ENCODE measurements around the gene CCDC12.

DNA sequence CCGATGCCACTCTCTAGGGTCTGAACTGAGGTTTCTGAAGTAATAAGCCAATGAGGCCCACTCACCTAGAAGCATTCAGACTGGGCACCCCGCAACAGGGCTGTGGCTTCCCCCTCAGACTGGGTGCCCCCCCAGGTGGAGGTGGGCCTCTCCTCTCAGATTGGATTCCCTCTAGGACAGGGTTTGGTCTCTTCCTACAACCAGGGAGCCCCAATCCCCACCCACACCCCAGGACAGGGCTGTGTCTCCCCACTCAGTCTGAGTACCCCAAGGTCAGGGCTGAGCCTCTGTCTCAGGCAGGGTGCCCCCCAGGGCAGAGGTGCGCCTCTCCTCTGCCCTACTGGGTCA lies 71.4 kb downstream of the CCDC12 start:
- TF ChIP-seq SP1 (IDR thresholded peaks at IDR 0.05) (no peak), BHLHE40 (IDR thresholded peaks at IDR 0.05; ENCODE audit: borderline replicate concordance) (no peak), FOXA1 (IDR thresholded peaks at IDR 0.05) (no peak), FOXM1 (IDR thresholded peaks at IDR 0.05; ENCODE audit: borderline replicate concordance) (no peak), FOXK2 (IDR thresholded peaks at IDR 0.05) (no peak), NFRKB (IDR thresholded peaks at IDR 0.05) (no peak), ELF4 (IDR thresholded peaks at IDR 0.05) (no peak), ZNF384 (IDR thresholded peaks at IDR 0.05) (no peak)
- TF ChIP-seq, protein P1, sequence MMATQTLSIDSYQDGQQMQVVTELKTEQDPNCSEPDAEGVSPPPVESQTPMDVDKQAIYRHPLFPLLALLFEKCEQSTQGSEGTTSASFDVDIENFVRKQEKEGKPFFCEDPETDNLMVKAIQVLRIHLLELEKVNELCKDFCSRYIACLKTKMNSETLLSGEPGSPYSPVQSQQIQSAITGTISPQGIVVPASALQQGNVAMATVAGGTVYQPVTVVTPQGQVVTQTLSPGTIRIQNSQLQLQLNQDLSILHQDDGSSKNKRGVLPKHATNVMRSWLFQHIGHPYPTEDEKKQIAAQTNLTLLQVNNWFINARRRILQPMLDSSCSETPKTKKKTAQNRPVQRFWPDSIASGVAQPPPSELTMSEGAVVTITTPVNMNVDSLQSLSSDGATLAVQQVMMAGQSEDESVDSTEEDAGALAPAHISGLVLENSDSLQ (IDR thresholded peaks at IDR 0.05), result no peak
